ENCODE data around the gene CFAP74.

Gene CFAP74

GRCh38 chr1:1914971-1915692, 88.5 kb downstream of the CFAP74 start, which contains the start of gene CALML6:
Gene CALML6, plus strand, starts transcription at chr1:1915260. Its CDS starts 21 bp downstream, at chr1:1915281.
- DNase-seq = peak in 1 of 2 experiments; percentile 43

GRCh38 chr1:1914101-1914970, 89.2 kb downstream of the CFAP74 start:
- DNase-seq = peak in 1 of 2 experiments; percentile 47

GRCh38 chr1:1911350-1912041, 92.1 kb downstream of the CFAP74 start:
- no peak for DNase-seq

GRCh38 chr1:1910651-1911331, 92.8 kb downstream of the CFAP74 start:
- no peak for DNase-seq

- DNase-seq = no peak
Observed at GRCh38 chr1:1910033-1910465, 93.5 kb downstream of the CFAP74 start.

GRCh38 chr1:1908506-1908791, 95.1 kb downstream of the CFAP74 start:
- no peak for DNase-seq

GRCh38 chr1:1907098-1907736, 96.4 kb downstream of the CFAP74 start:
- DNase-seq = peak; percentile 83 to 88

- peak; percentile 81 to 88 for DNase-seq
Observed at GRCh38 chr1:1906185-1907097, 97.1 kb downstream of the CFAP74 start.

- DNase-seq = no peak
Observed at GRCh38 chr1:1903224-1903623, 100.4 kb downstream of the CFAP74 start.

- no peak for DNase-seq
Observed at GRCh38 chr1:1901641-1902294, 101.8 kb downstream of the CFAP74 start.

GRCh38 chr1:1900883-1901640, 102.5 kb downstream of the CFAP74 start:
- no peak for DNase-seq

- no peak for DNase-seq
Observed at GRCh38 chr1:1899967-1900327, 103.6 kb downstream of the CFAP74 start.

- peak; percentile 55 to 57 for DNase-seq
Observed at GRCh38 chr1:1899266-1899966, 104.2 kb downstream of the CFAP74 start.

- no peak for DNase-seq
Observed at GRCh38 chr1:1898246-1898933, 105.2 kb downstream of the CFAP74 start.

- DNase-seq = no peak
Observed at GRCh38 chr1:1895456-1896336, 107.9 kb downstream of the CFAP74 start.

- DNase-seq = no peak
Observed at GRCh38 chr1:1895060-1895418, 108.5 kb downstream of the CFAP74 start.

- DNase-seq = no peak
Observed at GRCh38 chr1:1894354-1895059, 109.1 kb downstream of the CFAP74 start.
